SU-DHL-6 (cell line): ENCODE results near the gene AMER2.

ENCODE experiments used
- H2AFZ ChIP-seq: fragments of 200-600 bp; sonication (generic); 2 replicates; pipeline ENCODE4 v1.6.1; 2014; ENCODE audit warnings: low read depth, mild to moderate bottlenecking, moderate library complexity, mixed read lengths, antibody characterized with exemption, low read length; ENCODE audit not compliant: severe bottlenecking
- H3F3A ChIP-seq: fragments of 200-600 bp; shearing (Covaris generic); 2 replicates; pipeline ENCODE4 v1.6.0; 2016; ENCODE audit warnings: antibody characterized with exemption, mild to moderate bottlenecking; ENCODE audit not compliant: insufficient read depth
- H3K27ac ChIP-seq: fragments of 200-600 bp; sonication (generic); 2 replicates; pipeline ENCODE4 v1.5.1; 2016; ENCODE audit warnings: low read depth, mild to moderate bottlenecking, low read length, moderate library complexity, mixed read lengths
- H3K27me3 ChIP-seq: fragments of 200-600 bp; sonication (generic), shearing (Covaris generic); 2 replicates; pipeline ENCODE4 v1.6.0; 2014; ENCODE audit warnings: mild to moderate bottlenecking, low read length
- H3K36me3 ChIP-seq: fragments of 200-600 bp; sonication (generic); 2 replicates; pipeline ENCODE4 v1.6.1; 2014; ENCODE audit warnings: mild to moderate bottlenecking, low read length, mixed read lengths
- H3K4me2 ChIP-seq: fragments of 300-600, 200-600 bp; shearing (Covaris generic), sonication (generic); 2 replicates; pipeline ENCODE4 v1.6.0; 2014; ENCODE audit warnings: low read length, low read depth, mild to moderate bottlenecking; ENCODE audit not compliant: poor library complexity, severe bottlenecking
- H3K4me3 ChIP-seq: fragments of 200-600 bp; sonication (generic); 2 replicates; pipeline ENCODE4 v1.5.1; 2014; ENCODE audit warnings: antibody characterized with exemption, low read length, mild to moderate bottlenecking, mixed read lengths; ENCODE audit not compliant: insufficient read depth, poor library complexity, severe bottlenecking
- H3K79me2 ChIP-seq: fragments of 200-600 bp; sonication (generic); 2 replicates; pipeline ENCODE4 v1.6.1; 2014; ENCODE audit warnings: mild to moderate bottlenecking, low read length, moderate library complexity; ENCODE audit not compliant: insufficient read depth
- H3K9ac ChIP-seq: fragments of 200-600 bp; sonication (generic); 2 replicates; pipeline ENCODE4 v1.7.0; 2014; ENCODE audit warnings: mild to moderate bottlenecking, low read length
- H3K9me2 ChIP-seq: fragments of 200-600 bp; sonication (generic); replicated peaks from 2 replicates; pipeline ENCODE4 v1.6.1; 2014; ENCODE audit warnings: low read length; ENCODE audit not compliant: insufficient read depth
- H3K9me3 ChIP-seq: fragments of 200-600 bp; sonication (generic); 2 replicates; pipeline ENCODE4 v1.6.1; 2014; ENCODE audit warnings: low read length, mixed read lengths; ENCODE audit not compliant: insufficient read depth
- H4K20me1 ChIP-seq: fragments of 200-600 bp; sonication (generic); 2 replicates; pipeline ENCODE4 v1.6.1; 2014; ENCODE audit warnings: low read depth, mild to moderate bottlenecking, antibody characterized with exemption, low read length, moderate library complexity, mixed read lengths
- CTCF ChIP-seq: fragments of 200-600 bp; sonication (generic); IDR thresholded peaks from one replicate; pipeline ENCODE4 v1.5.1; 2017; ENCODE audit warnings: antibody characterized with exemption, mild to moderate bottlenecking, low read length, moderate library complexity; ENCODE audit not compliant: insufficient read depth, poor library complexity, severe bottlenecking
- EZH2phosphoT487 ChIP-seq: fragments of 200-600 bp; sonication (generic), shearing (Covaris generic); conservative IDR thresholded peaks from 2 replicates; pipeline ENCODE4 v1.6.1; 2018; ENCODE audit warnings: mild to moderate bottlenecking, antibody characterized with exemption, low read length, moderate library complexity, mixed read lengths

Gene AMER2

GRCh38 chr13:25132751-25133390, 39.2 kb downstream of the AMER2 start:
- Histone ChIP-seq H3K27me3 (no peaks in the 10 kb centered on the region), H3K9me3 (no peaks in the 10 kb centered on the region), H3K4me2 (no peak overlapping the region), H3F3A (no peaks in the 10 kb centered on the region), H4K20me1 (no peaks in the 10 kb centered on the region), H3K4me3 (no peak overlapping the region), H3K79me2 (no peaks in the 10 kb centered on the region), H3K9ac (no peak overlapping the region), H3K36me3 (no peaks in the 10 kb centered on the region), H3K9me2 (no peaks in the 10 kb centered on the region), H2AFZ (no peak overlapping the region), H3K27ac (no peak overlapping the region)
- TF ChIP-seq CTCF (no peak), EZH2phosphoT487 (no peak)

- Histone ChIP-seq H3K9me2 (no peaks in the 10 kb centered on the region), H2AFZ (no peak overlapping the region), H4K20me1 (no peaks in the 10 kb centered on the region), H3K9ac (no peak overlapping the region), H3K27me3 (no peaks in the 10 kb centered on the region), H3K79me2 (no peaks in the 10 kb centered on the region), H3K4me3 (no peak overlapping the region), H3K27ac (no peak overlapping the region), H3K4me2 (no peak overlapping the region), H3F3A (no peaks in the 10 kb centered on the region), H3K36me3 (no peaks in the 10 kb centered on the region), H3K9me3 (no peaks in the 10 kb centered on the region)
- TF ChIP-seq EZH2phosphoT487 = no peak
- TF ChIP-seq CTCF = no peak
These were observed 40.1 kb downstream of the AMER2 start for GRCh38 chr13:25131881-25132420.

GRCh38 chr13:25130944-25131343, 41.1 kb downstream of the AMER2 start:
- Histone ChIP-seq H3K4me3 (no peak overlapping the region), H3F3A (no peaks in the 10 kb centered on the region), H3K27ac (no peak overlapping the region), H3K36me3 (no peaks in the 10 kb centered on the region), H4K20me1 (no peaks in the 10 kb centered on the region), H3K27me3 (no peaks in the 10 kb centered on the region), H3K9ac (no peak overlapping the region), H3K79me2 (no peaks in the 10 kb centered on the region), H3K9me2 (no peaks in the 10 kb centered on the region), H3K9me3 (no peaks in the 10 kb centered on the region), H3K4me2 (no peak overlapping the region), H2AFZ (no peak overlapping the region)
- no peak for TF ChIP-seq CTCF
- TF ChIP-seq EZH2phosphoT487 = no peak
